GM23338 (cell line): ENCODE data around the gene BCL2. TPM values are rescaled to one million over a fixed set of nuclear protein-coding genes. Genes with fewer than 3 reads are reported as not detected.

Experiments
- ATAC-seq: fragments of 200-7000 bp; cut with Tn5 transposase; 3 replicates; pipeline ENCODE4 v1.9.1; 2020
- DNase-seq: peaks from one replicate; pipeline ENCODE4 v3.0.0-alpha.2; 2015; ENCODE audit warnings: low spot score
- H2AFZ ChIP-seq: fragments of 200-600 bp; sonication (generic); 2 replicates; pipeline ENCODE4 v1.8.0; 2016; ENCODE audit warnings: antibody characterized with exemption, mild to moderate bottlenecking, moderate library complexity
- H3F3A ChIP-seq: fragments of 200-600 bp; sonication (generic); replicated peaks from 2 replicates; pipeline ENCODE4 v1.8.0; 2017; ENCODE audit warnings: antibody characterized with exemption, mixed run types, low read depth
- H3K27ac ChIP-seq: fragments of 200-600 bp; sonication (generic); 2 replicates; pipeline ENCODE4 v1.6.1; 2016; ENCODE audit warnings: low read depth
- H3K27me3 ChIP-seq: fragments of 200-600 bp; sonication (generic); 2 replicates; pipeline ENCODE4 v1.8.0; 2016; ENCODE audit warnings: mild to moderate bottlenecking, mixed run types, moderate library complexity; ENCODE audit not compliant: insufficient read depth
- H3K36me3 ChIP-seq: fragments of 200-600 bp; sonication (generic); 2 replicates; pipeline ENCODE4 v1.8.0; 2016; ENCODE audit warnings: mild to moderate bottlenecking; ENCODE audit not compliant: insufficient read depth
- H3K4me1 ChIP-seq: fragments of 200-600 bp; sonication (generic); 2 replicates; pipeline ENCODE4 v1.8.0; 2016; ENCODE audit warnings: mild to moderate bottlenecking, moderate library complexity; ENCODE audit not compliant: insufficient read depth
- H3K4me2 ChIP-seq: fragments of 200-600 bp; sonication (generic); 2 replicates; pipeline ENCODE4 v1.7.1; 2017; ENCODE audit warnings: mixed run types
- H3K4me3 ChIP-seq: fragments of 200-600 bp; sonication (generic); 2 replicates; pipeline ENCODE4 v1.6.1; 2016; ENCODE audit warnings: mixed run types
- H3K79me2 ChIP-seq: fragments of 200-600 bp; sonication (generic); replicated peaks from 2 replicates; pipeline ENCODE4 v1.8.0; 2017; ENCODE audit warnings: mild to moderate bottlenecking; ENCODE audit not compliant: insufficient read depth
- H3K9me2 ChIP-seq: fragments of 200-600 bp; sonication (generic); 2 replicates; pipeline ENCODE4 v1.8.0; 2017; ENCODE audit not compliant: insufficient read depth
- H4K20me1 ChIP-seq: fragments of 200-600 bp; sonication (generic); replicated peaks from 2 replicates; pipeline ENCODE4 v1.8.0; 2017; ENCODE audit warnings: mild to moderate bottlenecking; ENCODE audit not compliant: insufficient read depth
- H3K27ac Mint-ChIP-seq: 2 replicates; pipeline ENCODE4 v1.8.0; 2020; ENCODE audit warnings: inconsistent platforms, mild to moderate bottlenecking, moderate library complexity, mixed read lengths
- H3K27me3 Mint-ChIP-seq: 3 replicates; pipeline ENCODE4 v1.8.0; 2022; ENCODE audit warnings: low read depth, mild to moderate bottlenecking, moderate library complexity, mixed read lengths, inconsistent platforms; ENCODE audit not compliant: insufficient read depth, poor library complexity
- H3K36me3 Mint-ChIP-seq: 3 replicates; pipeline ENCODE4 v1.8.0; 2021; ENCODE audit warnings: low read depth, mild to moderate bottlenecking, inconsistent platforms, moderate library complexity, mixed read lengths
- H3K4me1 Mint-ChIP-seq: 3 replicates; pipeline ENCODE4 v1.8.0; 2020; ENCODE audit warnings: mild to moderate bottlenecking, inconsistent platforms, mixed read lengths
- H3K4me3 Mint-ChIP-seq: 3 replicates; pipeline ENCODE4 v1.8.0; 2021; ENCODE audit warnings: moderate library complexity, mild to moderate bottlenecking, inconsistent platforms, mixed read lengths
- H3K9me3 Mint-ChIP-seq: 3 replicates; pipeline ENCODE4 v1.8.0; 2020; ENCODE audit warnings: moderate library complexity, mild to moderate bottlenecking, inconsistent platforms, mixed read lengths
- CREB1 ChIP-seq: fragments of 250-450 bp; sonication (Bioruptor Pico); IDR thresholded peaks from 2 replicates; pipeline ENCODE4 v1.5.0; 2020; ENCODE audit warnings: low read depth, mild to moderate bottlenecking, moderate library complexity
- CTCF ChIP-seq, 2 experiments: fragments of 200-600 bp in 1 of 2; sonication (generic) in 1 of 2; conservative IDR thresholded peaks; 2 replicates each; pipeline versions ENCODE4 v1.5.1 to v1.6.1; 2016 to 2017; ENCODE audit warnings: antibody characterized with exemption in 2 of 2, low read depth in 2 of 2, mild to moderate bottlenecking in 2 of 2, moderate library complexity in 1 of 2
- EZH2 ChIP-seq: fragments of 200-600 bp; sonication (generic); IDR thresholded peaks from one replicate; pipeline ENCODE4 v1.8.0; 2017; ENCODE audit warnings: antibody characterized with exemption, mild to moderate bottlenecking, low read depth; ENCODE audit not compliant: unreplicated experiment
- EZH2phosphoT487 ChIP-seq: fragments of 200-600 bp; sonication (generic); IDR thresholded peaks from one replicate; pipeline ENCODE4 v1.8.1; 2018; ENCODE audit warnings: antibody characterized with exemption; ENCODE audit not compliant: unreplicated experiment
- JUNB ChIP-seq: IDR thresholded peaks from one replicate; pipeline ENCODE4 v1.6.1; 2016; ENCODE audit warnings: antibody characterized with exemption; ENCODE audit not compliant: unreplicated experiment
- NANOG ChIP-seq: IDR thresholded peaks from 2 replicates; pipeline ENCODE4 v1.6.1; 2016; ENCODE audit warnings: antibody characterized with exemption, borderline replicate concordance
- POLR2AphosphoS5 ChIP-seq: IDR thresholded peaks from 2 replicates; pipeline ENCODE4 v1.6.1; 2016; ENCODE audit warnings: antibody characterized with exemption, low read depth
- REST ChIP-seq: IDR thresholded peaks from one replicate; pipeline ENCODE4 v1.6.1; 2018; ENCODE audit warnings: antibody characterized with exemption; ENCODE audit not compliant: unreplicated experiment
- STAT1 ChIP-seq: IDR thresholded peaks from one replicate; pipeline ENCODE4 v1.6.1; 2016; ENCODE audit warnings: antibody characterized with exemption; ENCODE audit not compliant: unreplicated experiment
- ZNF114 ChIP-seq: fragments of 250-450 bp; sonication (Bioruptor Pico); IDR thresholded peaks from 2 replicates; pipeline ENCODE4 v1.5.0; 2020; ENCODE audit warnings: mild to moderate bottlenecking, moderate library complexity
- ZNF331 ChIP-seq: fragments of 250-450 bp; sonication (Bioruptor Pico); IDR thresholded peaks from 2 replicates; pipeline ENCODE4 v1.5.0; 2020; ENCODE audit warnings: low read depth, mild to moderate bottlenecking, moderate library complexity
- polyA plus RNA-seq: library from polyadenylated mRNA; unstranded; fragments of >200 nt; fragmentation: Nextera tagmentation; extraction: Ambion mirVana; gene quantifications from 2 replicates; pipeline ENCODE4 v1.2.1, GENCODE V29; 2016
- total RNA-seq: library from RNA; depleted of rRNA; stranded (reverse); fragments of >200 nt; shearing (Covaris generic); gene quantifications from 2 replicates; pipeline ENCODE4 v1.2.3, GENCODE V29; 2014
- TF ChIP-seq, protein P1 (sequence below): fragments of 250-450 bp; sonication (Bioruptor Pico); IDR thresholded peaks from 2 replicates; pipeline ENCODE4 v1.5.0; 2020; ENCODE audit warnings: mild to moderate bottlenecking, moderate library complexity
- TF ChIP-seq, protein P2 (sequence below): IDR thresholded peaks from 2 replicates; pipeline ENCODE4 v1.6.1; 2016; ENCODE audit warnings: antibody characterized with exemption

BCL2 gene
- total and polyA plus RNA-seq, 2 experiments from 2014 or later, result 1.2 to 4.0 TPM

- Histone ChIP-seq H2AFZ (no peak overlapping the region), H3K27me3 (no peaks in the 10 kb centered on the region), H3K9me2 (0 out of 2 replicates have a peak, but pooled peaks cover 4% of the 10 kb centered on the region), H3F3A (no peaks in the 10 kb centered on the region), H3K4me1 (no peaks in the 10 kb centered on the region), H4K20me1 (no peaks in the 10 kb centered on the region), H3K36me3 (no peaks in the 10 kb centered on the region), H3K79me2 (no peaks in the 10 kb centered on the region), H3K4me3 (no peak overlapping the region), H3K27ac (no peak overlapping the region), H3K4me2 (no peak overlapping the region)
- no peaks in the 10 kb centered on the region for H3K27me3 Mint-ChIP-seq
- no peaks in the 10 kb centered on the region for H3K9me3 Mint-ChIP-seq
- no peak for DNase-seq
- TF ChIP-seq NANOG (no peak), REST (no peak), CREB1 (CRISPR knock-in tag) (no peak), EZH2phosphoT487 (no peak), CTCF (conservative IDR thresholded peaks at IDR 0.05; ENCODE audit: low read depth in 2 of 2) (no peak), STAT1 (no peak), EZH2 (no peak), ZNF114 (CRISPR knock-in tag) (no peak), ZNF331 (CRISPR knock-in tag) (no peak), JUNB (no peak), POLR2AphosphoS5 (no peak)
- TF ChIP-seq, protein P1, sequence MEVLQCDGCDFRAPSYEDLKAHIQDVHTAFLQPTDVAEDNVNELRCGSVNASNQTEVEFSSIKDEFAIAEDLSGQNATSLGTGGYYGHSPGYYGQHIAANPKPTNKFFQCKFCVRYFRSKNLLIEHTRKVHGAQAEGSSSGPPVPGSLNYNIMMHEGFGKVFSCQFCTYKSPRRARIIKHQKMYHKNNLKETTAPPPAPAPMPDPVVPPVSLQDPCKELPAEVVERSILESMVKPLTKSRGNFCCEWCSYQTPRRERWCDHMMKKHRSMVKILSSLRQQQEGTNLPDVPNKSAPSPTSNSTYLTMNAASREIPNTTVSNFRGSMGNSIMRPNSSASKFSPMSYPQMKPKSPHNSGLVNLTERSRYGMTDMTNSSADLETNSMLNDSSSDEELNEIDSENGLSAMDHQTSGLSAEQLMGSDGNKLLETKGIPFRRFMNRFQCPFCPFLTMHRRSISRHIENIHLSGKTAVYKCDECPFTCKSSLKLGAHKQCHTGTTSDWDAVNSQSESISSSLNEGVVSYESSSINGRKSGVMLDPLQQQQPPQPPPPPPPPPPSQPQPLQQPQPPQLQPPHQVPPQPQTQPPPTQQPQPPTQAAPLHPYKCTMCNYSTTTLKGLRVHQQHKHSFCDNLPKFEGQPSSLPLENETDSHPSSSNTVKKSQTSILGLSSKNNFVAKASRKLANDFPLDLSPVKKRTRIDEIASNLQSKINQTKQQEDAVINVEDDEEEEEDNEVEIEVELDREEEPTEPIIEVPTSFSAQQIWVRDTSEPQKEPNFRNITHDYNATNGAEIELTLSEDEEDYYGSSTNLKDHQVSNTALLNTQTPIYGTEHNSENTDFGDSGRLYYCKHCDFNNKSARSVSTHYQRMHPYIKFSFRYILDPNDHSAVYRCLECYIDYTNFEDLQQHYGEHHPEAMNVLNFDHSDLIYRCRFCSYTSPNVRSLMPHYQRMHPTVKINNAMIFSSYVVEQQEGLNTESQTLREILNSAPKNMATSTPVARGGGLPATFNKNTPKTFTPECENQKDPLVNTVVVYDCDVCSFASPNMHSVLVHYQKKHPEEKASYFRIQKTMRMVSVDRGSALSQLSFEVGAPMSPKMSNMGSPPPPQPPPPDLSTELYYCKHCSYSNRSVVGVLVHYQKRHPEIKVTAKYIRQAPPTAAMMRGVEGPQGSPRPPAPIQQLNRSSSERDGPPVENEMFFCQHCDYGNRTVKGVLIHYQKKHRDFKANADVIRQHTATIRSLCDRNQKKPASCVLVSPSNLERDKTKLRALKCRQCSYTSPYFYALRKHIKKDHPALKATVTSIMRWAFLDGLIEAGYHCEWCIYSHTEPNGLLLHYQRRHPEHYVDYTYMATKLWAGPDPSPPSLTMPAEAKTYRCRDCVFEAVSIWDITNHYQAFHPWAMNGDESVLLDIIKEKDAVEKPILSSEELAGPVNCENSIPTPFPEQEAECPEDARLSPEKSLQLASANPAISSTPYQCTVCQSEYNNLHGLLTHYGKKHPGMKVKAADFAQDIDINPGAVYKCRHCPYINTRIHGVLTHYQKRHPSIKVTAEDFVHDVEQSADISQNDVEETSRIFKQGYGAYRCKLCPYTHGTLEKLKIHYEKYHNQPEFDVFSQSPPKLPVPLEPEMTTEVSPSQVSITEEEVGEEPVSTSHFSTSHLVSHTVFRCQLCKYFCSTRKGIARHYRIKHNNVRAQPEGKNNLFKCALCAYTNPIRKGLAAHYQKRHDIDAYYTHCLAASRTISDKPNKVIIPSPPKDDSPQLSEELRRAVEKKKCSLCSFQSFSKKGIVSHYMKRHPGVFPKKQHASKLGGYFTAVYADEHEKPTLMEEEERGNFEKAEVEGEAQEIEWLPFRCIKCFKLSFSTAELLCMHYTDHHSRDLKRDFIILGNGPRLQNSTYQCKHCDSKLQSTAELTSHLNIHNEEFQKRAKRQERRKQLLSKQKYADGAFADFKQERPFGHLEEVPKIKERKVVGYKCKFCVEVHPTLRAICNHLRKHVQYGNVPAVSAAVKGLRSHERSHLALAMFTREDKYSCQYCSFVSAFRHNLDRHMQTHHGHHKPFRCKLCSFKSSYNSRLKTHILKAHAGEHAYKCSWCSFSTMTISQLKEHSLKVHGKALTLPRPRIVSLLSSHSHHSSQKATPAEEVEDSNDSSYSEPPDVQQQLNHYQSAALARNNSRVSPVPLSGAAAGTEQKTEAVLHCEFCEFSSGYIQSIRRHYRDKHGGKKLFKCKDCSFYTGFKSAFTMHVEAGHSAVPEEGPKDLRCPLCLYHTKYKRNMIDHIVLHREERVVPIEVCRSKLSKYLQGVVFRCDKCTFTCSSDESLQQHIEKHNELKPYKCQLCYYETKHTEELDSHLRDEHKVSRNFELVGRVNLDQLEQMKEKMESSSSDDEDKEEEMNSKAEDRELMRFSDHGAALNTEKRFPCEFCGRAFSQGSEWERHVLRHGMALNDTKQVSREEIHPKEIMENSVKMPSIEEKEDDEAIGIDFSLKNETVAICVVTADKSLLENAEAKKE (CRISPR knock-in tag), result no peak
- TF ChIP-seq, protein P2, sequence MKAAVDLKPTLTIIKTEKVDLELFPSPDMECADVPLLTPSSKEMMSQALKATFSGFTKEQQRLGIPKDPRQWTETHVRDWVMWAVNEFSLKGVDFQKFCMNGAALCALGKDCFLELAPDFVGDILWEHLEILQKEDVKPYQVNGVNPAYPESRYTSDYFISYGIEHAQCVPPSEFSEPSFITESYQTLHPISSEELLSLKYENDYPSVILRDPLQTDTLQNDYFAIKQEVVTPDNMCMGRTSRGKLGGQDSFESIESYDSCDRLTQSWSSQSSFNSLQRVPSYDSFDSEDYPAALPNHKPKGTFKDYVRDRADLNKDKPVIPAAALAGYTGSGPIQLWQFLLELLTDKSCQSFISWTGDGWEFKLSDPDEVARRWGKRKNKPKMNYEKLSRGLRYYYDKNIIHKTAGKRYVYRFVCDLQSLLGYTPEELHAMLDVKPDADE, result no peak
- H3K4me3 Mint-ChIP-seq, result no peak overlapping the region
- H3K4me1 Mint-ChIP-seq, result peaks cover 5% of the 10 kb centered on the region
- no peaks in the 10 kb centered on the region for H3K36me3 Mint-ChIP-seq
- ATAC-seq, result no peak
- H3K27ac Mint-ChIP-seq, result no peak overlapping the region
These were observed 223.8 kb downstream of the BCL2 start for GRCh38 chr18:63095768-63096167.
